Upper lobe of left lung (tissue), 4 donors: Measurements from ENCODE around the gene DENND1A.

Source experiments
- CTCF ChIP-seq, 6 experiments: fragments of 450-650 bp in 4 of 6; fragments of 200-600 bp in 2 of 6; sonication (generic) in 2 of 6; IDR thresholded peaks; one replicate each; pipeline ENCODE4 v1.5.1; 2016 to 2019; ENCODE audit warnings: antibody characterized with exemption in 6 of 6
- EP300 ChIP-seq, 4 donors: sonication (generic); formaldehyde crosslinking; IDR thresholded peaks; one replicate each; pipeline ENCODE4 v1.5.1; 2017; ENCODE audit warnings: antibody characterized with exemption in 4 of 4, control low read depth in 2 of 4

- TF ChIP-seq CTCF (IDR thresholded peaks at IDR 0.05) (no peak), EP300 (IDR thresholded peaks at IDR 0.05) (no peak)
Measured at GRCh38 chr9:123654994-123655637, 274.8 kb downstream of the DENND1A start.
